GM21825 (cell line): ENCODE measurements around the gene MFSD6L.
"Not testable (repeated sequence)": the region's sequence is repeated elsewhere in the genome, so short reads cannot be mapped to it uniquely, and the experiment has no call there.

Experiments used
- ATAC-seq: cut with Tn5 transposase; IDR thresholded peaks from one replicate; pipeline ENCODE4 v1.9.1; 2021; ENCODE audit warnings: mild to moderate bottlenecking, moderate library complexity; ENCODE audit not compliant: unreplicated experiment

The MFSD6L gene

DNA sequence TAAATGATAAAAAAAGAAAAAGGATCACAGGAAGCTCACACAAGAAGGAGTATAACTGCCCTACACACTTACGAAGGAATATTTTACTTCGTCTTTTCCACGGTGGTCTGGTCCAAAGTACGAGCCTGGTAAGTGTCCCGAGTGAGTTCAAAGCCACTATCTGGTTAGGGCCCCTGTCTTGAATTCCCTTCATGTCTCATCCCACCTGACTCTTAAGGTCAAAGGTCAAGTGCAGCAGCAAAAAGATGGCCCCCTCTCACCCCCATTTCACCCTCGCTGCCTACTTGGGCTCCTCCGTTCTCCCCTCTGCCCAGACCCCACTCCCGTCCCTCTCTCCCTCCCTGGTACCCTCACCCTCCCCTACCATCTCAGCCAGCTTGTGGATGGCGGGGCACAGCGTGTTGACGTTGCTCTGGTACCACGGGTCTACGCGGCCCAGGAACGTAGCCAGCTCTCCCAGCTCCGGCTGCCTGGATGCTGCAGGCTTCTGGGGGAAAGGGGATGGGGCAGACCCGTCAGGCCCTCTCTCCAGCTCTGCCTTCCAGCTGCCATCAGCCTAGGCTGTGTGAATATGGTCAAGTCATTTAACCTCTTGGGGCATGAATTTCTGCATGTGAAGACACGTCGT lies 27.8 kb upstream of the MFSD6L start:
- no peak for ATAC-seq

- ATAC-seq, result no peak
These were observed 26.6 kb upstream of the MFSD6L start for GRCh38 chr17:8825802-8826201.

- ATAC-seq, result no peak
These were observed 24.1 kb upstream of the MFSD6L start for GRCh38 chr17:8823279-8823678.

DNA sequence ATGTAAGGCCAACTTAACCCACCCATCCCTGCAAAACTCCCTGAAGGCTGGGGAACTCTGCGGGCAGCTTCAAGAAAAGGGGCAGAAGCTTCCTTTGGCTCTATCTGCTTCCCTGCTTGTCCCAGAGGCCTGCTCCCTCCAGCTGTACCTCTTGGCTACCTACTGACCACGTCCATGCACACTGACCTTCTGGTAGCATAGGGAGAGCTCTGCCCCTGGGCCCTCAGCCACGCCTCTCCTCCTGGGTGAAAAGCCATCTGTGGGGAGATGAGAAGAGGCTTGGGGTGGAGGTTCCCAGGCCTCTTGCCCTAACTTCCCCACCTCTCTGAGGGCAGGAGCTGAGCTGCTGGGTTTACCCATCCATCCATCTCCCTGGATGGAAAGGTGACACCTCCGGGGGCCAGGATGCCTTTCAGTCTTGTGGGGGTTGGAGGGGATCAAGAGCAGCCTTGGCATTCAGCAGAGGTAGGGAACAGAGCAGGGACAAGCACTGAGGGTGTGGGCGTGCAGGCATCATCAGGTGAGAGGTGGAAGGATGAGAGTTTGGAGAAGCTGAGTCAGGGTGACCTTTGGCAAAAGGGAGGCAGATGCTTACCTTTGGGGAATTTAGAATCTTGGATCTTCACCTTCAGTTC lies 23.4 kb upstream of the MFSD6L start:
- no peak for ATAC-seq

- ATAC-seq, result no peak
These were observed 22.4 kb upstream of the MFSD6L start for GRCh38 chr17:8821446-8822105.

GRCh38 chr17:8820311-8821010 lies 21.3 kb upstream of the MFSD6L start:
- ATAC-seq, result no peak

GRCh38 chr17:8818654-8819330 lies 19.6 kb upstream of the MFSD6L start:
- no peak for ATAC-seq

DNA sequence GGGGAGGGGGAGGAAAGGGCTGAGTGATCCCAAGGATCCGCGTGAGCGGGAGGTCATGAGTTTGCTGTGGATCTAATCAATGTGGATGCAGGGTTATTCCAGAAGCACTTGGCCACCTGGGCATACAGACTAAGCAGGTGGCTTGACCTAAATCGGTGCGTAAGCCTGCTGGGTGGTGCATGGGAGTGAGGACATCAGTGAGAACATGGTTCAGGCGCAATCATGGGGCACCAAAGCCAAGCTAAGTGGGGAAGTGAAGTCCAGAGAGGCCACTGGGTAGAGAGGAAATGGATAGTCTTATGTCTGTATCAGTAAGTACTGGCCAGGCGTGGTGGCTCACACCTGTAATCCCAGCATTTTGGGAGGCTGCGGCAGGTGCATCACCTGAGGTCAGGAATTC lies 18.9 kb upstream of the MFSD6L start:
- ATAC-seq, result no peak

DNA sequence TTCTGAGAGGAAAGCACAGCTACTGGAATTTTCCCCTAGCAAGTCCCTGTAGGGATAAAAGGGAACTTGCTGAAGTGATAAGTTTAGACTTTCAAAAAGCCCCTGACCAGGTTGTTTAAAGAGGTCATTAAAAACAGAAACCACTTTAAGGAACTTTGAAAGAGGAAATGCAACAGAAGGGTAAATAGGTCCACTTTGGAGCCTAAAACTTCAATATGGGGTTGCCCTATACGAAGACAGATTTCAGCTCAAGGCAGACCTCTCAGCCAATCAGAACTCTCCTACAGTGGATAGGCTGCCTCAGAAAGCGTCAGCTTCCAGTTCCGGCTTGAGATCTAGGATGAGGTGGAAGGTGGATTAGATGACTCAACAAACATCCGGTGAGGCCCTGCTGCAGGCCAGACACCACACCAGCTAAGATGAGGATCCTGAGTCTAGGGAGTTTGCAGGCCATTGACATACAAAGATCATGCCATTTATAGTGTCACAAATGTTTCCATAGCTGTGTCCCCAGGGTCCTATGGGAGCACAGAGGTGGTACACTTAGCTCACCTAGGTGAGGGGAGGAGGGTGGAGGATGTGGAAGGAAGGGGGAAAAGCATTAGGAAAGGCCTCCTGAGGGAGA lies 7.9 kb upstream of the MFSD6L start:
- ATAC-seq, result peak; percentile 90

DNA sequence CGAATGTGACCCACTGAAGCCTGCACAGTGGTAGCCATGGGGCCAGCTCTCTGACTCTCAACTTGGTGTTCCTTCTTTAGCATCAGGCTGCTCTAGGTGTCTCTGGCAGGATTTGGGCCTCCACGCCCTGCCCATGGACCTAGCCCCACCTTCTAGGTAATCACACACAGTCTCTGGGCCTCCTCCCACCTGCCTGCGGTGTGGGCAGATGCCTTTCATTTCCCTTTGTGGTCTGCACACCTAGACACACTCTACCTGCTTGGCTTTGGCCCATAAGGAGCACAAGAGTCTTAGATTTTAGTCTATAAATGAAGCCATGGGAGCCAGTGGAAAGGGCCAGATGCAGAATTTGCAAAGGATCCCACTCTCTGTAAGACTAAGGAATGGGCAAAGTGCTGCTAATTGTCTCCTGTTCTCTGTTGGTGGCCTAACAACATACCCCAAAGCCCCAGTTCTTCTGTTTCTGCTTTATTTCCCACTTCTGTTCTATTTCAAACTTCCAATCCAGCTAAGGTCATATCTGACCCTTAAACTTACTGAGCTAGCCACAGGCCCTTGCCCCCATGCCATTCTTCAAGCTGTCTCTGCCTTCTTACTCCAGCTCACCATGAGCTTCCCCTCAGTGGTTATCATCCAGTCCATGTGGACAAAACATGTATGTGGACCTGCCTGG lies 7.2 kb upstream of the MFSD6L start:
- no peak for ATAC-seq

DNA sequence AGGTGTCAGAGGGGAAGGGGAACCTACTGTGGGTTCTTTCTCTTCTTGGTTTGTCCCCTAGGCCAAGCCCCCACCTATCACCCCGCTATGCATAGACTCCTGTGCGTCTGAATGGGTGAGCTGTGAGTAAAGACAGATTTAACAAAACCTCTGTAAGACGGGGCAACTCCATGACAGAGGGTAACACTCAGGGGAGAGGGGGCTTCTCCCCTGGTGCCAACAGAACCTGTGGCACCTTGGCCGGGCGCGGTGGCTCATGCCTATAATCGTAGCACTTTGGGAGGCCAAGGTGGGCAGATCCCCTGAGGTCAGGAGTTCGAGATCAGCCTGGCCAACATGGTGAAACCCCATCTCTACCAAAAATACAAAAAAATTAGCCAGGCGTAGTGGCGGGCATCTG lies 6.2 kb upstream of the MFSD6L start:
- ATAC-seq, result not testable (repeated sequence)

DNA sequence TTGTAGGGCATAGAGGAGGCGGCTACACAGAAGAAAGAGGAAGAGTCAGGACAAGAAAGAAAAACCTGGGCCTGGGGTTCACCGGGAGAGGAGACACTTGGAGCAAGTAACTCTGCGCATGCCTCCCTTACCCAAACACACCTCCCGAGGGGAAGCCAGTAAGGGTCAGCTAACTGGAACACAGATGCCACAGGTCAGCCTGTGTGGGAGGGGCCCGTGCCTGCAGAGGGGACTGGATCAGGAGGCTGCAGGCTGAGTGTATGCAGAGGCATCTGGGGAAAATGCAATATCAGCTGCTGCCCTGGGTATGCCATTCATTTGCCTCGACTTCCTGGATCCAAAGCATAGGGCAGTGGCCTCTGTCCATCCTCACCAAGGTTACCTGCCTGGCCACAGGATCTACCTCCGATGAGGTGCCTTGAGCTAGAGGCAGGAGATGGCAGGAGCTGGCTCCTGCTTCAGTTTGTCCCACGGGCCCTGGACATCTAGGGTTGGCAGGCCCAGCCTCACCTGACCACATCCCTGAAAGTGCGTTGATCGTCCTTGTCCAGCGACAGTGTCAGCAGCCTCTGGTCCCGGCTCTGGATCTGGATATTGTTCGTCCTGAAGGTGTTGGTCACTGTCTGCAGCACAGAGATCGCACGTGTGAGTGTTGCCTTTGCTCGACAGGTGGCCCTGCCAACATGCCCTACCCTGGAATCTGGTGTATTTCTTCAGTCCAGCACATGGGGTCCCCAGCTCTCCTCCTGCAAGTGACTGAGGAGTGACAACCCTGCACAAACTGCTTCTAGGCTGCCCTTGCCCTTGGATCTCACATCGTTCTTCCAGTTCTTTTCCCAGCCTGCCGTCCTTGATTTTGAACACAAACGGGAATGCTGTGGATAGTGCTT lies 4.6 kb upstream of the MFSD6L start:
- no peak for ATAC-seq

- ATAC-seq, result no peak
These were observed 2.1 kb upstream of the MFSD6L start for GRCh38 chr17:8801135-8801840.

GRCh38 chr17:8800656-8801055 lies 1.5 kb upstream of the MFSD6L start:
- ATAC-seq, result no peak

- no peak for ATAC-seq
These were observed 526 bp upstream of the MFSD6L start for GRCh38 chr17:8799570-8800212.

GRCh38 chr17:8798176-8798845 lies 854 bp downstream of the MFSD6L start:
- ATAC-seq, result no peak

DNA sequence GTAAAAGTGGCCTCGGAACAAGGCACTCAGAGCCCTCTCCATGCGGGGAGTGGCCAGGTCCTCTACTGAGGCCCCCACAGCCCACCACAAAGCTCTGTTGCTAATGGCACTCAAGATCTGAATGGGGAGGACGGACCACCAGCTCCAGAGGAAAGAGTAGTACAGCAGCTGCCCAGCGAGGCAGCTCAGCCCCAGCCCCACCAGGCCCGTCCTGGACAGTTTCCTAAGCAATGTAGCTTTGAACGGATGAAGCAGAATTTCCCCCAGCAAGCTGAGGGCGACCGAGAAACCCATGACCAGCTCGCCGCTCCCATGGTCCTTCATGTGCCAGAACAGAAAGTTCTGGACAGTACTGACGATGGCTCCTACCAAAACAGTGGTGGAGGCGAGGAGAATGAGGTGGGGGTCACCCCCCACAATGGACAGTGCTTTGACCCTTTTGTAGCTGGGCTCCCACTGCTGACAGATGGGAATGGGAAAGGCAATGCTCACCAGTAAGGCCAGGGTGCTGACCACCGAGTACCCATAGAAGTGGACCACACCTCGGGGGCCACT lies 1.5 kb downstream of the MFSD6L start:
- no peak for ATAC-seq
